VCaP (cell line): ENCODE measurements around the gene GRIA1.
"Not testable (repeated sequence)": the region's sequence is repeated elsewhere in the genome, so short reads cannot be mapped to it uniquely, and the experiment has no call there.

Experiments used
- H3K27ac ChIP-seq: fragments of 450-650 bp; 2 replicates; pipeline ENCODE4 v1.5.1; 2017
- TF ChIP-seq, protein P1 (sequence below): fragments of 450-650 bp; conservative IDR thresholded peaks from 2 replicates; pipeline ENCODE4 v1.5.1; 2017; ENCODE audit warnings: mild to moderate bottlenecking, moderate library complexity

The GRIA1 gene

DNA sequence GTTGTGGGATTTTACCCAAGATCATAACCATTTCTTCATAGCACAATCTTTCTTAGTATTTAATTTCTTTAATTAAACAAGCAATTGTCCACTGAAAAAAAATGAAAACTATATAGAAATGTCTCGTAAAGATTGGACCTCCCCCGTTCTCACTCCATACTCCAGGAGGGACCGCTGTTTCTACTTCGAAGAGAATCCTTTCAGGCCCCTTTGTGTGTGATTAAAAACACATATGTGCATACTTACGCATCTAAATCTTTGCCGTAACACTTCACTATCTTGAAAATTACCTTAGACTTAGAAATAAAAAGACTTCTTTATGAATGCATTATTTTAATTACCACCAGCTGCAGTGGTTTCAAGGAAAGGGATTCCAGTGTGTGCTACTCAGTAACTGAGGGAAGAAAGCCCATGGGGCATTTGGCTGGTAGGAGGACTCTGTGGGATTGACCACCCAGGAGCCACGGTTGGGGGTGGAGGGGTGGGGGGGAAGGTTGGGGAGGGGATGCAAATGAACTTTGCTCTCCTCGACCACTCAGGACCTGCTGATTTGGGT, 339.1 kb downstream of the GRIA1 start:
- TF ChIP-seq, protein P1, sequence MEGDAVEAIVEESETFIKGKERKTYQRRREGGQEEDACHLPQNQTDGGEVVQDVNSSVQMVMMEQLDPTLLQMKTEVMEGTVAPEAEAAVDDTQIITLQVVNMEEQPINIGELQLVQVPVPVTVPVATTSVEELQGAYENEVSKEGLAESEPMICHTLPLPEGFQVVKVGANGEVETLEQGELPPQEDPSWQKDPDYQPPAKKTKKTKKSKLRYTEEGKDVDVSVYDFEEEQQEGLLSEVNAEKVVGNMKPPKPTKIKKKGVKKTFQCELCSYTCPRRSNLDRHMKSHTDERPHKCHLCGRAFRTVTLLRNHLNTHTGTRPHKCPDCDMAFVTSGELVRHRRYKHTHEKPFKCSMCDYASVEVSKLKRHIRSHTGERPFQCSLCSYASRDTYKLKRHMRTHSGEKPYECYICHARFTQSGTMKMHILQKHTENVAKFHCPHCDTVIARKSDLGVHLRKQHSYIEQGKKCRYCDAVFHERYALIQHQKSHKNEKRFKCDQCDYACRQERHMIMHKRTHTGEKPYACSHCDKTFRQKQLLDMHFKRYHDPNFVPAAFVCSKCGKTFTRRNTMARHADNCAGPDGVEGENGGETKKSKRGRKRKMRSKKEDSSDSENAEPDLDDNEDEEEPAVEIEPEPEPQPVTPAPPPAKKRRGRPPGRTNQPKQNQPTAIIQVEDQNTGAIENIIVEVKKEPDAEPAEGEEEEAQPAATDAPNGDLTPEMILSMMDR: no peak
- no peak overlapping the region for H3K27ac ChIP-seq

DNA sequence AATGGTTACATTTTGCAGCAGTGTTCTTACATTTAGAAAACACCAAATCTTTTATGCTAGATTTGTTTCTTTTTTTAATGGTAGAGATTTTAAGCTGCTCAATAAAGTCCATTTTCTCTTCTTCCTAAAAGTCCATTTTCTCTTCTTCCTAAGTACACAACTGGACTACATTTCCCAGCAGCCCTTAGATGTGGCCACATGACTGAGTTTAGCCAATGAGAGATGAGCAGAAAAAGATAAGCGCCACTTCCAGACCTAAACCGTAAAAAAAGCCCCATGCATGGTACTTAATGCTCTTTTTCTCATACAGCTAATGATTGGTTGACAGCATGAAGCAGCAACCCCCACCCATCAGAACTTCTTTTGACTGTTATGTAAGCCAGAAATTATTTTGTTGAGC, 341.5 kb downstream of the GRIA1 start:
- H3K27ac ChIP-seq: no peak overlapping the region
- TF ChIP-seq, protein P1: no peak

DNA sequence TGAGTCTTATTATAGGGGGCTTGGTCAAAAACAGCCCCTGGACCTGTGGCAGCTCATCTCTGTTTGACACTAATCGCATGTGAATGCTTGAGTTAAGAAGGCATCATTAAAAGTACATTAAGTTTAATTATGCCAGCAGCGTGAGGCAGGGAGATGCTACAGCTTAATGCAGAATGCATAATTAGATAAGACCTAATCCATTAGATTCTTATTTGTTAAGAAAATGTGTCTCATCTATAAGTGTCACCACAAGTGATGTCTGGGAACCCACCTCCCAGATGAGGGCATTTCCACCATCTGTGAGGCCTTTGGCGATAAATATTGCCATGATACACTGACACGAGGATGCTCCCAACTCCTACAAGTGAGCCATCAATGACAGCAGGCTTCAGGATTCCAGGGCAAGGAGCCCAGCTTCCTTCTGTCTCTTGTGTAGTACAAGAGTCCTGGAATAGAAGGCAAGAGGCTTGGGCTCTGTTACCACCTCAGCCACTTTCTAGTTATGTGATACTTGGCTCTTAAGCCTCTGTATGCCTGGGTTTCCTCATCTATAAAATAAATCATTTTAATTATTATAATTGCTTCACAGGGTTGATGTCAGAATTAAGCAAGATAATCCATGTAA, 345.5 kb downstream of the GRIA1 start:
- TF ChIP-seq, protein P1: no peak
- no peak overlapping the region for H3K27ac ChIP-seq

DNA sequence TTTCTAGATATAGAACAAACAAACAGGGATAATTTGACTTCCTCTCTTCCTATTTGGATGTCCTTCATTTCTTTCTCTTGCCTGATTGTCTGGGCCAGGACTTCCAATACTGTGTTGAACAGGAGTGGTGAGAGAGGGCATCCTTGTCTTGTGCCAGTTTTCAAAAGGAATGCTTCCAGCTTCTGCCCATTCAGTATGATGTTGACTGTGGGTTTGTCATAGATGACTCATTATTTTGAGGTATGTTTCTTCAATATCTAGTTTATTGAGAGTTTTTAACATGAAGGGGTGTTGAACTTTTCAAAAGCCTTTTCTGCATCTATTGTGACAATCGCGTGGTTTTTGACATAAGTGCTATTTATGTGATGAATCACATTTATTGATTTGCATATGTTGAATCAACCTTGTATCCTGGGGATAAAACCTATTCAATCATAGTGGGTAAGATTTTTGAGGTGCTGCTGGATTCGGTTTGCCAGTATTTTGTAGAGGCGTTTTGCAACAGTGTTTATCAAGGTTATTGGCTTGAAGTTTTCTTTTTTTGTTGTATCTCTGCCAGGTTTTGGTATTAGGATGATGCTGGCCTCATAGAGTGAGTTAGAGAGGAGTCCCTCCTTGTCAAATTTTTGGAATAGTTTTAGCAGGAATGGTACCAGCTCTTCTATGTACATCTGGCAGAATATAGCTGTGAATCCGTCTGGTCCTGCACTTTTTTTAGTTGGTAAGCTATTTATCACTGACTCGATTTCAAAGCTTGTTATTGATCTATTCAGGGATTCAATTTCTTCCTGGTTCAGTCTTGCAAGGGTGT, 359.0 kb downstream of the GRIA1 start:
- H3K27ac ChIP-seq: not testable (repeated sequence)

DNA sequence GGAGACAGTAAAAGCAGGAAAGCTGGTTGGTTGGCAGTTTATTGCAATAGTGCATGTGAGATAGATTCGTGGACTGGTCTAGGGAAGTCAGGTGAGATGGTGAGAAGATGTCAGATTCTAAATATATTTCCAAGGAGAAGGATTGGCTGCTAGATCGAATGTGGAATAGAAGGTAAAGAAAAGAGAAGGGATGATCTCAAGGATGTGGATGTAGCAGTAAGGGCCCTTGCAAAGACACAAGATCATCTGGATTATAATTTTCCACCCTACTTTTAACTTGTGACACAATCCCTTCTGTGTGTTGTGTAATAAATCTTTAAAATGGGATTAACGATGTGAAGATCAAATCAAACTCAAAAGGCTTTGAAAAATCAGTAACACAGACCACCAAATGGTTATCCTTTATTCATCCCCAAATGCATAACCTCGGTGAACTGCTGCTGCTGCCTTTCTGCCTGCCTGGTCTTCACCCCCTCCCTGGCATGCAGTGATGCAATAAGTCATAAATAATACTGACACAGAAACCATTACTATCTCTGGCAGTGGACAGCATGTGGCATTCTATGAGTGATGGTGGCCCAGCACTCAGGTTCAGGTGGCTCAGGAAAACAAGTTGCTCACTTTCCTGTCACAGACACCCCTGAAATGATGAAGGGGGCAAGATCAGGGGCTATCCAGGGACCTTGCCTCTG, 369.9 kb downstream of the GRIA1 start:
- TF ChIP-seq, protein P1: no peak
- no peak overlapping the region for H3K27ac ChIP-seq

DNA sequence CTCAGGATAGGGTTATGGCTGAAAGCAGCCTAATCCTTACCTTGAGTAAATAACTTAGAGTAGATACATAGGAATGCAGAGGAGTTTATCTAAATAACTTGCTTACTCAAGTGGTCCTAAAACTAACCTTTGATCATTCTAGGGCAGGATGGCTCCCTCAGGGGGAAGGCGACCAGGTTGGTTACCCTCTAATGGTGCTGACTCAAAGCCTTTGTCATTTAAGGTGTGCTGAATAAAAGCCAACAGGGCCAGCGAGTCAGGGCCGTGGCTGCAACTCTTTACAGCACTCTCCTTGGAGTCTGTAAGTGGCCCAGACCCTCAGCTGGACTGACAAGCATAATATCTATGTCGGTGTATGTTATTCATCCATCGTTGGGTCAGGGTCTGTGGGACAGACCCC, 372.4 kb downstream of the GRIA1 start:
- not testable (repeated sequence) for H3K27ac ChIP-seq
